ENCODE measurements around the gene NRXN3.

DNA sequence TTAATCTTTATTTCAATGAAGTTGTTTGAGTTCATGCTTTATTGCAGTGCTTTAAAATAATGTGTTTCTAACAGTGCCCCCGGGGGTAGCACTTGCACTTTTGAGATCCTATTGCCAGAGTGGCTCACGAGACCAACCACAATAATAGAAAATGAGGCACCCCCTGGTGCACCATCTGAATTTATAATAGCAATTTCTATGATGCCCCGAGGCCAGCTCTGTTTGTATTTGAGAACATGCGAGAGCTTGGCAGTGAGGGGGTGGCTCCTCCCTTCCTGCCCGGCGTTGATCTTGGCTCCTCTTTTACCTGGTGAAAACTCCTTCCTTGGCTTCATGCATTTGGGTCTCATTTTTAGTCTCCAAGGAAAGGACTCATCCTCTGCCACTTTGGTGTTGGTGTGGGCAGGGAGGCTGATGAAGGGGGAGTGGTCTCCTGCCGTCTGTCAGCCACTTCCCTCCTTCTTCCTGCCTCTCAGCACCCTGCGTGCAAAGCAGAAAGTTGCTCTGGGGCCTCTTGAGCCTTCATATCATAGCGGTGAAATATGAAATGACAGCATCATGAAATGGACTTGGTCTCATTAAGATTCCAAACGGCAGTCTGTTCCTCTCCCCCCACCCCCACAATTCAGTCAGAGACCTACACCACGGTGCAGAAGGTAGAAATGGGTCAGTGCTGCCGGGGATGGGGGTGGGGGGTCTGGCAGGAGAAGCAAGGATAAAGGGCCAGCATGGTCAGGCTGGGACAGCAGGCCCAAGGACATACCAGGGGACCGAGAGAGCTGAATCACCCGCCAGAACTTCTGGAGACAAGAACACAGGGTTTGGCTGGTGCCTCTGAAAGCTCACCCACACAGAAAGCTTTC, 17.7 kb upstream of the NRXN3 start:
- TF ChIP-seq PAXIP1 (CRISPR knock-in tag; conservative IDR thresholded peaks at IDR 0.05) (no peak), NCOA2 (CRISPR knock-in tag; IDR thresholded peaks at IDR 0.05) (no peak), MYC (CRISPR knock-in tag; IDR thresholded peaks at IDR 0.05; ENCODE audit: borderline replicate concordance) (no peak), MEIS1 (CRISPR knock-in tag; IDR thresholded peaks at IDR 0.05; ENCODE audit: borderline replicate concordance) (no peak)

Data from HepG2 (cell line).